ENCODE measurements around the gene FEZ2. TPM values are rescaled to one million over a fixed set of nuclear protein-coding genes. Genes with fewer than 3 reads are reported as not detected.

The FEZ2 gene
- polyA plus RNA-seq, 2 donors = 8.6 to 11.7 TPM

DNA sequence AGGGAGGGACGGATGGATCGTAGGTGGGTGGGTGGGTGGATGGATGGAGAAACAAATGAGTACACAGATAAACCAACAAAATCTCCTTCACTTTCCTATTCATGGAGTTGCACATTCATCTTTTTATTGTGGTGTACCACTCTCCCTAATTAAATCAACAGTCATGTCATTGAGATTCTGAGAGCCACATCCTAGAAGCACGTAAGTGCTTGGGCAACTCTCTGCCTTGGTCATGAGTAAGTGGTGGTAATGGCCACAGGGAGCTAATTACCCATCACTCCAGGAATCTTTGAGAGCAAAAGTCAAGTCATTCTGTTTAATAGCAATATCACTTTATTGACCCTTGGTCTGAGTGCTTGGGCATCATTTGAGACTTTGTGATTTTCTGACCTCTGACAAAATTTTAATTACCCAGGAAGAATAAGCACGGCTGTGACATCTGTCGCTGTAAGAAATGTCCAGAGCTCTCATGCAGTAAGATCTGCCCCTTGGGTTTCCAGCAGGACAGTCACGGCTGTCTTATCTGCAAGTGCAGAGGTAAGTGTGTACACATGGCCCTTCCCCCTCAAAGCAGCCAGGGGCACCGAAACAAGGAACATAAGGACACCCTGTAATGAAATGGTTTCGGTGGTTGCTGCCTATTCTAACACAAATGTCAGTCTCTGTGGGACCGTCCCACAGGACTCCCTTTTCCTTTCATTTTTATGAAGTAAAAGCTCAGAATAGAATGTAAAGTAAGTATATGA is 85.9 kb downstream of the FEZ2 start:
- H3K27ac ChIP-seq (ENCODE audit: low read depth in 2 of 2, low read length in 1 of 2) = no peak overlapping the region
- H3K27me3 ChIP-seq (ENCODE audit: control insufficient read depth in 1 of 2, insufficient read depth in 2 of 2, low read length in 2 of 2) = no peaks in the 10 kb centered on the region
- peaks cover 11 to 15% of the 10 kb centered on the region in 2 donors for H3K36me3 ChIP-seq (ENCODE audit: control insufficient read depth in 2 of 2, insufficient read depth in 2 of 2, low read length in 1 of 2)
- H3K9me3 ChIP-seq (ENCODE audit: control insufficient read depth in 2 of 2, insufficient read depth in 1 of 2, low read depth in 1 of 2, low read length in 1 of 2) = no peaks in the 10 kb centered on the region
- no peak overlapping the region for H3K4me3 ChIP-seq (ENCODE audit: low read depth in 1 of 2, low read length in 2 of 2)
- H3K4me1 ChIP-seq (ENCODE audit: control insufficient read depth in 2 of 2, insufficient read depth in 2 of 2, low read length in 1 of 2) = no peaks in the 10 kb centered on the region
- WGBS, 2 donors = 85 to 90% methylated on average over 9 of the region's 9 CpGs

- no peaks in the 10 kb centered on the region for H3K9me3 ChIP-seq (ENCODE audit: control insufficient read depth in 2 of 2, insufficient read depth in 1 of 2, low read depth in 1 of 2, low read length in 1 of 2)
- H3K27ac ChIP-seq (ENCODE audit: low read depth in 2 of 2, low read length in 1 of 2) = no peak overlapping the region
- H3K4me3 ChIP-seq (ENCODE audit: low read depth in 1 of 2, low read length in 2 of 2) = no peak overlapping the region
- H3K27me3 ChIP-seq (ENCODE audit: control insufficient read depth in 1 of 2, insufficient read depth in 2 of 2, low read length in 2 of 2) = no peaks in the 10 kb centered on the region
- peaks cover 11 to 13% of the 10 kb centered on the region in 2 donors for H3K36me3 ChIP-seq (ENCODE audit: control insufficient read depth in 2 of 2, insufficient read depth in 2 of 2, low read length in 1 of 2)
- WGBS, 2 donors = 83 to 87% methylated on average over 6 of the region's 6 CpGs
- H3K4me1 ChIP-seq (ENCODE audit: control insufficient read depth in 2 of 2, insufficient read depth in 2 of 2, low read length in 1 of 2) = no peaks in the 10 kb centered on the region
Observed at GRCh38 chr2:36509075-36509474, 88.9 kb downstream of the FEZ2 start.

DNA sequence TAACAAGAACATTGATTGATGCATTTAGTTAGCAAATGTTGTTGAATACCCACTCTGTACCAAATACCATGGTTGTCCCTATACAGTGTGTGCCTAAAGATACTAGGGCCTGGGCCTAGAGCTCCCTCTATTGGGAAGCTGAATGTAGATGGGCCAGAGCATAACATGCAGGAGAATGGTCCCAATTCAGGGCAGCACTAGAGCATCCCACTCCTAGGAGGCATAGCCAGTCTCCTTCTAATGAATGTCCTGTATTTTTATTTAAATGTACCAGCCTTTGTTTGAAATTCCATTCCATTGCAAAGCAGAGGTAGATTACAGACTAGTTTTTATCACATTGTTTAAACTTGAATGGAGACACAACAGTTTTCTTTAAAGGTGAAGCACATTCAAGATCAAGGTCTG is 90.6 kb downstream of the FEZ2 start:
- Histone ChIP-seq H3K4me1 (ENCODE audit: control insufficient read depth in 2 of 2, insufficient read depth in 2 of 2, low read length in 1 of 2) (no peaks in the 10 kb centered on the region), H3K36me3 (ENCODE audit: control insufficient read depth in 2 of 2, insufficient read depth in 2 of 2, low read length in 1 of 2) (peaks cover 7 to 11% of the 10 kb centered on the region in 2 donors), H3K27me3 (ENCODE audit: control insufficient read depth in 1 of 2, insufficient read depth in 2 of 2, low read length in 2 of 2) (no peaks in the 10 kb centered on the region), H3K4me3 (ENCODE audit: low read depth in 1 of 2, low read length in 2 of 2) (no peak overlapping the region), H3K9me3 (ENCODE audit: control insufficient read depth in 2 of 2, insufficient read depth in 1 of 2, low read depth in 1 of 2, low read length in 1 of 2) (no peaks in the 10 kb centered on the region), H3K27ac (ENCODE audit: low read depth in 2 of 2, low read length in 1 of 2) (no peak overlapping the region)

Other genes starting within 250 kb of the FEZ2 start
- gene CRIM1, start 242.4 kb downstream of the FEZ2 start, polyA plus RNA-seq = 10 to 100 TPM in 1 of 2 donors, 1 to 10 TPM in 1; 5.9 to 10.3 TPM
- 1 to 10 TPM; 2.8 to 4.0 TPM for gene VIT, start 98.5 kb upstream of the FEZ2 start, polyA plus RNA-seq

Data from esophagus (tissue), 2 donors.